ENCODE measurements around the gene ERAL1.

ERAL1 gene

GRCh38 chr17:28854457-28855335 lies at the start of gene ERAL1:
TSS of gene ERAL1 (plus strand) at chr17:28855016. CDS start at chr17:28855035, 19 bp downstream.
- DNase-seq (ENCODE audit: extremely low spot score), result peak; percentile 81
- TF ChIP-seq ELF4 (IDR thresholded peaks at IDR 0.05) (peak; percentile 33), ARNT (IDR thresholded peaks at IDR 0.05) (no peak), LEF1 (IDR thresholded peaks at IDR 0.05; ENCODE audit: borderline replicate concordance) (no peak), CTBP1 (IDR thresholded peaks at IDR 0.05; ENCODE audit: borderline replicate concordance) (no peak), BHLHE40 (IDR thresholded peaks at IDR 0.05; ENCODE audit: borderline replicate concordance) (no peak), PKNOX1 (IDR thresholded peaks at IDR 0.05) (no peak), TARDBP (IDR thresholded peaks at IDR 0.05) (no peak), SUZ12 (IDR thresholded peaks at IDR 0.05) (no peak), SP1 (IDR thresholded peaks at IDR 0.05) (no peak), FOXK2 (IDR thresholded peaks at IDR 0.05) (no peak), FOXA1 (IDR thresholded peaks at IDR 0.05) (no peak), ZNF384 (IDR thresholded peaks at IDR 0.05) (no peak), L3MBTL2 (conservative IDR thresholded peaks at IDR 0.05) (peak; percentile 65), NFRKB (IDR thresholded peaks at IDR 0.05) (no peak)
- CTCF ChIA-PET, result no interaction called here
- POLR2A ChIA-PET, result interaction anchor here (1.0 to 2.1 kb wide), 5 partner anchors 11 to 105 kb away, joined by 3 to 20 read pairs (median 4); partner anchors contain the start of gene FAM222B

GRCh38 chr17:28807925-28808634 lies 46.7 kb upstream of the ERAL1 start:
- DNase-seq (ENCODE audit: extremely low spot score), result peak; percentile 5
- TF ChIP-seq ARNT (IDR thresholded peaks at IDR 0.05) (no peak), BHLHE40 (IDR thresholded peaks at IDR 0.05; ENCODE audit: borderline replicate concordance) (no peak), CTBP1 (IDR thresholded peaks at IDR 0.05; ENCODE audit: borderline replicate concordance) (no peak), SUZ12 (IDR thresholded peaks at IDR 0.05) (no peak), FOXK2 (IDR thresholded peaks at IDR 0.05) (no peak), TARDBP (IDR thresholded peaks at IDR 0.05) (no peak), FOXM1 (IDR thresholded peaks at IDR 0.05; ENCODE audit: borderline replicate concordance) (no peak), FOXA1 (IDR thresholded peaks at IDR 0.05) (no peak), L3MBTL2 (conservative IDR thresholded peaks at IDR 0.05) (no peak), HDGF (IDR thresholded peaks at IDR 0.05; ENCODE audit: borderline replicate concordance) (no peak), NFRKB (IDR thresholded peaks at IDR 0.05) (no peak), ELF4 (IDR thresholded peaks at IDR 0.05) (no peak)
- CTCF ChIA-PET, result interaction anchor here (0.6 to 2.3 kb wide), 7 partner anchors 20 to 323 kb away, joined by 3 to 11 read pairs (median 3); no protein-coding TSS in a partner anchor
- POLR2A ChIA-PET, result interaction anchor here (0.9 to 2.1 kb wide), 7 partner anchors 11 to 144 kb away, joined by 3 to 10 read pairs (median 4); partner anchors contain the start of genes FAM222B, PHF12 and PROCA1

- ChIA-PET POLR2A (interaction anchor here (1.3 to 1.8 kb wide), 2 partner anchors 32 to 91 kb away, joined by 5 to 6 read pairs; partner anchors contain the start of genes FAM222B and RPL23A), CTCF (interaction anchor here (1.1 to 2.6 kb wide), 4 partner anchors 31 to 60 kb away, joined by 3 to 14 read pairs (median 4); no protein-coding TSS in a partner anchor)
- no peak for DNase-seq (ENCODE audit: extremely low spot score)
- no peak for TF ChIP-seq PKNOX1 (IDR thresholded peaks at IDR 0.05)
- TF ChIP-seq L3MBTL2 (conservative IDR thresholded peaks at IDR 0.05), result no peak
- no peak for TF ChIP-seq BHLHE40 (IDR thresholded peaks at IDR 0.05; ENCODE audit: borderline replicate concordance)
- no peak for TF ChIP-seq ELF4 (IDR thresholded peaks at IDR 0.05)
- no peak for TF ChIP-seq HDGF (IDR thresholded peaks at IDR 0.05; ENCODE audit: borderline replicate concordance)
- TF ChIP-seq NFRKB (IDR thresholded peaks at IDR 0.05), result no peak
- TF ChIP-seq TARDBP (IDR thresholded peaks at IDR 0.05), result no peak
- TF ChIP-seq SUZ12 (IDR thresholded peaks at IDR 0.05), result no peak
- TF ChIP-seq CTBP1 (IDR thresholded peaks at IDR 0.05; ENCODE audit: borderline replicate concordance), result no peak
- TF ChIP-seq FOXM1 (IDR thresholded peaks at IDR 0.05; ENCODE audit: borderline replicate concordance), result no peak
Measured at GRCh38 chr17:28810437-28810836, 44.4 kb upstream of the ERAL1 start.

- TF ChIP-seq TARDBP (IDR thresholded peaks at IDR 0.05) (no peak), LEF1 (IDR thresholded peaks at IDR 0.05; ENCODE audit: borderline replicate concordance) (no peak), ELF4 (IDR thresholded peaks at IDR 0.05) (no peak), CTBP1 (IDR thresholded peaks at IDR 0.05; ENCODE audit: borderline replicate concordance) (no peak), FOXM1 (IDR thresholded peaks at IDR 0.05; ENCODE audit: borderline replicate concordance) (no peak), BHLHE40 (IDR thresholded peaks at IDR 0.05; ENCODE audit: borderline replicate concordance) (no peak), HDGF (IDR thresholded peaks at IDR 0.05; ENCODE audit: borderline replicate concordance) (no peak), L3MBTL2 (conservative IDR thresholded peaks at IDR 0.05) (no peak), ARNT (IDR thresholded peaks at IDR 0.05) (no peak), SUZ12 (IDR thresholded peaks at IDR 0.05) (no peak), PKNOX1 (IDR thresholded peaks at IDR 0.05) (no peak), ZNF384 (IDR thresholded peaks at IDR 0.05) (no peak), FOXK2 (IDR thresholded peaks at IDR 0.05) (no peak), NFRKB (IDR thresholded peaks at IDR 0.05) (no peak), FOXA1 (IDR thresholded peaks at IDR 0.05) (no peak), SP1 (IDR thresholded peaks at IDR 0.05) (no peak)
- no peak for DNase-seq (ENCODE audit: extremely low spot score)
- POLR2A ChIA-PET, result interaction anchor here (1.3 to 2.3 kb wide), 3 partner anchors 30 to 92 kb away, joined by 3 to 10 read pairs (median 6); partner anchors contain the start of genes FAM222B and RPL23A
- CTCF ChIA-PET, result interaction anchor here (0.5 to 2.6 kb wide), 3 partner anchors 37 to 167 kb away, joined by 3 to 14 read pairs (median 3); no protein-coding TSS in a partner anchor
Measured at GRCh38 chr17:28811651-28812090, 43.1 kb upstream of the ERAL1 start.
